GM18499 (cell line): Measurements from ENCODE around the gene EXOG.
"Not testable (repeated sequence)": the region's sequence is repeated elsewhere in the genome, so short reads cannot be mapped to it uniquely, and the experiment has no call there.

Source experiments
- ATAC-seq: cut with Tn5 transposase; IDR thresholded peaks from one replicate; pipeline ENCODE4 v1.9.1; 2021; ENCODE audit warnings: moderate number of reproducible peaks; ENCODE audit not compliant: insufficient read depth, unreplicated experiment

Gene EXOG

DNA sequence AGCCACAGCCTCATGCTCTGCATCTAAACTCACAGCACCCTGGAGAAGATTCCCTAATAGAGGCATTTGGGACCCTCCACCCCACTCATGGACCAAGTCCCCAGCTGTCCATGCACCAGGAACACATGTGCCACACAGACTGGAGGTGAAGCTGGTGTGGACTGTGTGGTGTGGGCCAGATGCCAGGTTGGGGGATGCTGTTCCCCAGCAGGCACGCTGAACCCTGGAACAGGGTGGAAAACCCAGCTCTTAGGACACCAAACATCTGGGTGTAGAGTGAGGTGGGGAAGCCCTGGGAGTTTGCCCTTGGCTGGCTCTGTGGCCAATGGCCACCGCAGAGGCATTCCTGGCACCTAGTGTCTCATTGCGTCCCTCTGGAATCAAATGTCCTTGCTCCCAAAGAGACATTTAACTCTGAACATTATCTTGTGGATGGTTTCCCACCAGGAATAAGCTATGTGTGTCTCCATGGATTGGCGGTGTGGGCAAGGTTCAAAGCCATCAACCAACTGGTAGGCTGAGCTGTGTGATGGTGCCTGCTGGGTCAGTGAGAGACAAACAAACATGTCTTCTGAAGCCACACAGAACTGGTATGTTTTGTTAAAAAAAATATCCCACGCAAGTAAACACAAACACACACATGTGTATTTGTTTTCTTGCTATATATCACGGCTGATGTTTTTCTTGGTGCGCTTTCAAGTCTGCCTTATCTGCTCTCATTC lies 65.0 kb downstream of the EXOG start:
- ATAC-seq = no peak

DNA sequence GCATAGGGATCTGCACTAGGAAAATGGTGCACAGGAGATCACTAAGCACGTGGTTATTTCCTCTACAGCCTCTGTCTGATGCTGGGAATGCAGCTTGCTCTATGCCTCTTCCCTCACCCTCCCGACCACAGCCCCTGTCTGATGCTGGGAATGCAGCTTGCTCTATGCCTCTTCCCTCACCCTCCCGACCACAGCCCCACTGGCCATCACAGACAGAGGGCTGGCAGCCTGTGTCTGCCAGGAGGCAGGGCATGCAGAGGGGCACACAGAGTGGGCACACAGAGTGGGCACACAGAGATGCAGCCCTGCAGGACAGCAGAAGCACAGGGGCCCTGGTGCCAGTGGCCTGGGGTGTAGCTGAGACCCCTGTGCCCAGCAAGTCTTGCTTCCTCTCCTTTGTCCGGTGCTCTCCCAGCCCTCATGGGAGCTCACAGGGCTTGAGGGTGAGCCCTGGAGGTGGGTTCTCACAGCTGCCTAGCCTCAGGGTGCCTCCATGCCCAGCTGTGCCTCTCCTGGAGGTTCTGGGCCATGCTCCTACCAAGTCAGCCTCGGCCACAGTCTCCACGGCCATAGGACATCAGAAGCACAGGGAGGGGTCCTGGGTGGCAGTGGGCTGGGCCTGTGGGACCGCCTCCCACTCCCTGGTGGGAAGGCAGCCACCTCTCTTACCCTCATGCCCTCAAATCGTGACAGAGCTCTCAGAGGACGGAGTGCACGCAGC lies 65.8 kb downstream of the EXOG start:
- ATAC-seq = no peak

DNA sequence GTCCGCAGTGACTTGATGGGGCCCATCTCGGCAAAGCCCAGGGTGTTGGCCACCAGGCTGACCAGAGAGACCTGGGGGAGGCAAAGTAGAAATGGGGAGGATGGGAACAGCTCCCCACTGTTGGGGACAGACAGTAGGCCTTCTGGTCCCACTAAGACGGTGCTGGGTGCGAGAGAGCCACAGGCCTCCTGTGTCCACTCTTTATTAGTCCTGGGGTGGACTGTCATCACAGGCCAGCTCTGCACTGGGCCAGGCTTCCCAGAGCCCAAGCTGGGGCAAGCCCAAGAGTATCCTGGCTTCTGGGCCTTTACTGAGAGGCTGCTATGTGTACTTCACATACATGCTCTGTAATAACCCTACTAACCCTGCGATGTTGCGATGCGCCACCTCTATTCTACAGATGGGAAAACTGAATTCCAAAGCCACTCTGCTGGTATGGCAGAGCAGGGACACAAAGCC lies 66.4 kb downstream of the EXOG start:
- no peak for ATAC-seq

DNA sequence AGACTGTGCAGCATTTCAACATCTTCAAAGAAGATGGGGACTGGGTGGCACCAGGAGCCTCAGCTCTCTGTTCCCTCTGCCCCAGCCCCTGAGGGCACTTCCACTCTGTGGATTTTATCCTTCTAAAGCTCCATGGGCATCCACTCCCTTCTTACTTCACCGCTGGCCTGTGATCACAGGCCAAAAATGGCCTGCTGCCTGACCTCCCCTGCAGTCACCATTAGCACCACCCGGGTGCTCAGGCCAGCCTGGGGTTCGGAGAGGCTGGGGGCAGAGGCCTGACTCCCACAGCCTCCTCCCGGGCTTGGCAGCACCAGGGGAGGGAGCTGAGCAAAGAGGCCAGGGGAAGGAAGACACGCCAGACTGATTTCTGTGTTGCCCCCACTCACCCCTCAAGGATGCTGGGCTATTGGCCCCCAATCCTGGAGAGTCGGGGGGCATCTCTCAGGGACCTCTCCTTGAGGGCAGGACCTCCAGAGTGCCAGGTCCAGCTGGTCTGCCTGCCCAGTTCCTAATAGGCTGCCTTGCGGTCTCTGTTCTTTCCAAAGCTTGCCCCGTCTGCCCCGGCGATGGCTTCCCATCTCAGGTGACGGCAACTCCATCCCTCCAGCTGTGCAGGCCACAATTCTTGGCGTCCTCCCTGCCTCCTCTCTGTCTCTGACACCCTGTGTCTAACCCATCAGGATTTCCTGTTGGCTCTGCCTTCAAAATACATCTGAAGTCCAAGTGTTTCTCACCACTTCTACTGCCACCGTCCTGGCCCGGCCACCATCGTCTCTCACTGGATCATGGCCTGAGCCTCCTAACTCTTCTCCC lies 67.1 kb downstream of the EXOG start:
- no peak for ATAC-seq

DNA sequence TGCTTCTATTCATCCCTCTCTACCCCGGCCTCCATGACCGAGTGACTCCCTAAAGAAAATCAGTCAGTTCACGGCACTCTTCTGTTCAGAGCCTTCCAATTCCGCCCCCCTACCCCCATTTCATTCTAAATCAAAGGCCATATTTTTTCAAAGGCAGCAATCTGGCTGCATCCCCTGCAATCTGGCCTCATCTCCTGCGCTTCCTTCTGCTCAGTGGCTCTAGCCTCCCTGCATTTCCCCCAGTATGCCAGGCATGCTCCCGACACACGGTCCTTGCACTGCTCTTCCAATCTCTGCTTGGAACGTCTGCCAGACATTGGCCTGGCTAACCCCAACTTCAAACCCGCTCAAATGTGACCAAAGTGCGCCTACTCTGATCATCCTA lies 67.7 kb downstream of the EXOG start:
- no peak for ATAC-seq

DNA sequence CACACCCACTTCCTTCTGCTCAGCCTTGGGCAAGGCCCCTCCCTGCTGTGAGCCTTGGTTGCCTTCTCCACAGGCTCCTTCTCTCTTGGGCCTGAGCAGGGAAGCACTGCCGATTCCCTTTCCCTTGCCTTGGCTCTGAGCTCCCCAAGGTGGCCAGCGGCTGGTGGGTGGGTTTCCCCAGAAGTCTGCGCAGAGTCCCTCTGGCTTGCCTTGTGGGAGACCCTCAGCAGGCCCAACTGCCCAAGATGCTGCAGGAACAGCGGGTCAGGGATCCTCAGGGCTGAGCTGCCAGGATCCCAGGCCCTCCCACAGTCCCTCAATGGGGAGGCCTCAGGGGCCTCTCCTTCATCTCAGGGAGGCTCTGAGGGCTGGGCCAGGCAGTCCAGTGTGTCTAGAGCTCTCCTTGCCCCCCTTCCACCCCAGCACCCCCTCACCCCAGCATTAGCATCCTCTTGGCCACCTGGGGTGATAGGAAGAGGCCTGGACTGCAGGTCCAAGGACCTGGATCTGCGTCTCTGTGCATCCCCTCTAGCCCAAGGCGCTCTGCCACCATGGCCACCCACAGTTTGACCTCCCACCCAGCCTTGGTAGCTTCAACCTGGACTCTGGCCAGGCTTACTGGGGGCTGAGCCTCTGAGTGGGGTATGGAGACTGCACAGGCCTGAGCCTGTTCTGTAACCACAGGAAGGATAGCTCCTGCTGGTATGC lies 68.6 kb downstream of the EXOG start:
- ATAC-seq = no peak

DNA sequence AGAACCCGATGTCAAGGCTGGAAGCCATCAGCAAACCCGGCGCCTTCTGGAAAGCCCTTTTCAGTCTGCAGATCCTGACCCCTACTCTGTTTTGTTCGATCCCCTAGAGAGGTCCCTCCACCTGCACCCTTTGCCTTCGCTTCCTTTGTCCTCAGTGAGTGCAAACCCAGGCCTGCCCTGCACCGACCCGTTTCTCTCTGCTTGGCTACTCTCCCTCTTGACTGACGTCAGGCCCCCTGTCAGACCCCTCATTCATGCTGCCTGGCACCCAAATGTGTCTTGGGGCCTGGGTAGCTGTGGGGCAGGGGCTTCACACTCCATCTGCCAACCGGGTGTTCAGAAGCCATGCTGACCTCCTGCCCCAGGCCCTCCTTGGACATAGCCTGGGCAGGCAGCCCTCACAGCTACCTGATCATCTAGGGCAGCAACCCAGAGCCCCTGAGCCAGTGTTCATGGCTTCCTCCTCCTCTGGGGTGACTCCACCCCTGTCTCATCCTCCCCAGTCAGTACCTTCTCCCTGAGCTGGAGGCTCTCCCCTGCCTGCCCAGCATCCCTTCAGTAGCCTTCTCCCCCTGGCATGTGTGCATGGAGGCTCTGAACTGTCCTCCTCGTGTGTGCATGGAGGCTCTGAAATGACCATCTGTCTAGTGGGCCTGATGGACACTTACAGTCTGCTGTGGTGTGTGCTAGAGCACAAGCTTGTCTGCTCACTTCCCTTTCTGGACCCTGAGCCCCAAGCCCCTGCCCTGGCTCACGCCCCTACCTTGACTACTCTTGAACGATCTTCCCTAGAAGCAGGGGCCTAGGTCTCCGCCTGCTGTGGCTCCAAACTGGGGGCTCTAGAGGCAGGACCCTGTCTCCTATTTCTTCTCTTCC lies 69.4 kb downstream of the EXOG start:
- no peak for ATAC-seq

DNA sequence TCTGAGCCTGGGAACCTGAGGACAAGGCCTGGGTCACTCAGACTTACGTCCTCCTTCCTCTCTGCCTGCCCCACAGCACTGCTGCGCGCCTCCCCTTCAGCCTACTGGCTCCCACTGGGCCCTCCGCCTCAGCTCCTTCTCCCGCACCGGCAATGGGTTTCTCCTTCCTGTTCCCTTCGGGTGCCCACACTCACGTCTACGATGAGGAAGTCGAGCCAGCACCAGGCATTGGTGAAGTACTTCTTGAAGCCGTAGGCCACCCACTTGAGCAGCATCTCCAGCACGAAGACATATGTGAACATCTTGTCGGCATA lies 70.0 kb downstream of the EXOG start:
- no peak for ATAC-seq

DNA sequence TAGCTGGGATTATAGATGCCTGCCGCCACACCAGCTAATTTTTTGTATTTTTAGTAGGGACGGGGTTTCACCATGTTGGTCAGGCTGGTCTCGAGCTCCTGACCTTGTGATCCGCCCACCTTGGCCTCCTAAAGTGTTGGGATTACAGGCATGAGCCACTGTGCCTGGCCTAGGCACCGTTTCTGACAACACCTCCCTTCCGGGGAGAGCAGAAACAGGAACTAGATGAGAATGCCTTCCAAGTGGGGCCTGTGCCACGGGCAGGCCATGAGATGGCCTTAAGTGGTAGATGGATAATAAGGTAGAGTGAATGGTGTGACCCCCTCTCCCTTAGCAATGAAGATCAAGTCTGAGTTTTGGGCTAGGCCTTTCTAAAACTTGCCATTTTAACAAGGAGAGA lies 70.7 kb downstream of the EXOG start:
- not testable (repeated sequence) for ATAC-seq

DNA sequence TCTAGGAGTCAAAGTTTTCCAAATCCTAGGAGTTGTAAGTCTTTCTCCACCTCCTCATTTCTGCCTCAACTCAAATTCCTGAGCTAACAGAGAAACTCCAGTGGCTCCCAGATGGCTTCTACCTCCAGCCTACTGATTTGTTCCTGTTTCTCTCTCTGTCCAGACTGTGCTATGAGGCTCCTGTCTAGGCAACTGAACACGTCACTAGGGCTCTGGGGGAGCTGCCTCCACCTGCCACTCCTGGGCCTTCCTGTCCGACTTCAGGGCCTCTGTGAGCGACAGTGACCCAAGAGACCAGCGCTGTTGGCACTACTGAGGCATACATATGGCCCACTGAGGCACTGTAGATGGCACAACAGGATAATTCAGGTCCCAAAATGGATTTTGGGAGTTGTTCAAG lies 71.4 kb downstream of the EXOG start:
- ATAC-seq = no peak

DNA sequence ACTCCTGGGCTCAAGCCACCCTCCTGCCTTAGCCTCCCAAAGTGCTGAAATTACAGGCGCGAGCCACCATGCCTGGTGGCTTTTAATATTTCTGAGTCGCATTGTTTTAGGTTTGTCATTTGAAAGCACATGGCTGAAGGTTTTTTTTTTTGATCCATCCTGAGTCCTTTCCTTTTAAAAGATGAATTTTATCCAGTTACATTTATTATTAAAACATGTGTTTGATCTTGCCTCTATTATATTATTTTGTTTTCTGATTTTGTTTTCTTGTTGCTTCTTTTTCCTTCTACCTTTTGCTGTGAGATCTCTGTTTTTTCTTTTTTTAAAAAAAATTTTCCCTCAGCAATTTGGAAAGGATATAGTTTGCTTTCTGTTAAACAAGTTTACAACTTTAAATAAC lies 77.0 kb downstream of the EXOG start:
- ATAC-seq = no peak

DNA sequence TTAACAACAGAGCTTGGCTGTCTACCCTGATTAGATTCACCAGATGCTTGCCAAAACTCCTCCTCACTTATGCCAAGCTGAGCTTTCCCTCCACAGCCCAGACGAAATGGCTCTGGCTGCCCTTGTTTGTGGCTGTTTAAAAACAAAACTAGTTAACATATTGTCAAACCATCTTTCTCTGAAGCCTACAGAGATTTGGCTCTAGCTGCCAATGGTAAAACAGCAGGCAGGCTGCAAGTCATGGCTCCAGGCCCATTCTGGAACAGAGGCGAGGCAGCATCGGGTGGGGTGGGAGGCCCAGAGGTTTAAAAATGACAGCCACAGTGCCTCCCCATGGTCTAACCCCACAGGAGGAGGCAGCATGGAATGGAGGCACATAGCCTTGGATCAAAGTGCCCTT lies 77.4 kb downstream of the EXOG start:
- no peak for ATAC-seq

DNA sequence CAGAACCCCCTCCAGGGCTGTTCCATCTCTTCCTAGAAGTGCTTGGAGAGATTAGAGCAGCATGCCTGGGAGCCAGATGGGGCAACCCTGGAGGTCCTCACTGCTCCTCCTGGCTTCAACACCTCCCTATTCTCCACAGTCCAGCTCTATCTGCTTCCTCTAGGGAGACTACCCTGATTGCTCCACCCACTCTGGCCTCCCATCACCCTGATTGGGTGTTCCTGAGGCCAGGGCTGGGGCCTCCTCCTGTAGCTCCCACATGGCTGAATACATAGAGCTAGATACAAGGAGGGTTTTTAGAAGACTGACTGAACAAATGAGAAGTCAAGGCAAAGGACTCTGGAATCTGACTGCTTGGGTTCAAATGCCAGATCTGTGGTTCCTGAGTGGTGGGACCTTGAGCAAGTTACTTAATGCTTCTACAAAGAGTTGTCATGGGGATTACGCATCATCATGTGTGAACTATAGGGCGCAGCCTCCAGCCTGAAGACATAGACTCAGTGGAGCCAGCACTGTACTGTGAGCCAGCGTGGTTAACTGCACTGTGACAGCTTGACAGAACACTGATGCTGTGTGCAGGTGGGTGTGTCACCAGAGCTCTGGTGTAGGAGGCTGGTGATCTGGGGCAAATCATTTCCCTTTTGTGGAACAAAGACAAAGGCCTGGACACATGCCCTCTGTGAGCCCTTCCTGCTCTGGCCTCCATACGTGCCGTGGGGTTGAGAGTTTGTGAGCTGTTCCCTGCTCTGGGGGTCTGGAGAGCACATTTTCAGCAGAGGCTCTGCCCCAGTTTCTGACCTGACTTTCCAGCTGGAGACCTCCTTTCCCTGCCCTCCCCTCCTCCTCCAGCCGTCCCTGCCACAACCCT lies 78.5 kb downstream of the EXOG start:
- ATAC-seq = no peak

DNA sequence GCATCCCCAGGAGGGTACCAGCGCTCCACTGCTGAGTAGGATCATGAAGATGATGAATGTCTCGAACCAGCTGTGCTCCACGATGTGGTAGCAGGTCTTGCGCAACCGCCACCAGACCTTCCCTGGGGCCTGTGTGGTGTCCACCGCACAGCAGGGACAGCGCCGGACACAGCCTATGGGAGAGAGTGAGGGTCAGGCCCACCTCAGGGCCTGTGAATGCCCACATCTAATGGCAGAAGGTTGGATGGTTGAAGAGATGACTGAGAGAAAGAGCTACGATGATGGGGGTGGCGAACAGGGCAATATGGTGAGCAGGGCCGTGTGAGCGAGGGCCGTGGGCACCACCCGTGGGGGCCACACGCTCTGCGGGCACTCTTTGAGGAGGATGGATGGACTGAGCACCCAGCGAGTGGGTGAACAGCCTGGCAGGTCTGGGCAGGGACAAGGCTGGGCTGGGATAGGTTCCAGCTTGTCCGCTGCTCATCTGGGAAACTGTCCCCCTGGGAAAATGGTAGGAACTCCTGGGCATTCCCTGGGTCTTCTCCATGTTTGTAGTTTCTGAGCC lies 79.2 kb downstream of the EXOG start:
- ATAC-seq = no peak
